Glutamatergic neuron (in vitro differentiated cells): Measurements from ENCODE around the gene TNPO1. TPM values are rescaled to one million over a fixed set of nuclear protein-coding genes. Genes with fewer than 3 reads are reported as not detected.

Experiments
- DNase-seq: peaks from one replicate; pipeline ENCODE4 v3.0.0; 2022
- H3K27ac Mint-ChIP-seq: one replicate; pipeline ENCODE4 v1.8.0; 2020; ENCODE audit warnings: mild to moderate bottlenecking, mixed read lengths, inconsistent platforms; ENCODE audit not compliant: unreplicated experiment
- H3K27me3 Mint-ChIP-seq: one replicate; pipeline ENCODE4 v1.8.0; 2020; ENCODE audit warnings: mild to moderate bottlenecking, moderate library complexity, mixed read lengths, inconsistent platforms; ENCODE audit not compliant: unreplicated experiment
- H3K36me3 Mint-ChIP-seq: one replicate; pipeline ENCODE4 v1.8.0; 2020; ENCODE audit warnings: mild to moderate bottlenecking, mixed read lengths, inconsistent platforms; ENCODE audit not compliant: unreplicated experiment
- H3K4me1 Mint-ChIP-seq: one replicate; pipeline ENCODE4 v1.8.0; 2020; ENCODE audit warnings: mild to moderate bottlenecking, low read depth, mixed read lengths, inconsistent platforms; ENCODE audit not compliant: unreplicated experiment
- H3K4me3 Mint-ChIP-seq: one replicate; pipeline ENCODE4 v1.8.0; 2020; ENCODE audit warnings: mild to moderate bottlenecking, mixed read lengths, inconsistent platforms; ENCODE audit not compliant: unreplicated experiment
- H3K9me3 Mint-ChIP-seq: one replicate; pipeline ENCODE4 v1.8.0; 2020; ENCODE audit warnings: mild to moderate bottlenecking, moderate library complexity, mixed read lengths, inconsistent platforms; ENCODE audit not compliant: unreplicated experiment
- CTCF ChIP-seq: fragments of 200-600 bp; sonication (generic); IDR thresholded peaks from one replicate; pipeline ENCODE4 v1.5.0; 2021; ENCODE audit not compliant: partially characterized antibody, unreplicated experiment
- total RNA-seq: library from RNA; stranded (reverse); fragmentation: NEBNext Ultra II Directional; extraction: Animal tissue kit (Norgen Biotek cat#: 25700); gene quantifications from one replicate; pipeline ENCODE4 v1.2.1, GENCODE V29; 2021; ENCODE audit not compliant: unreplicated experiment

TNPO1 gene
- total RNA-seq, 1 donor from 2014 or later = 289 TPM

GRCh38 chr5:72871366-72872024, 55.0 kb downstream of the TNPO1 start:
- H3K9me3 Mint-ChIP-seq = no peaks in the 10 kb centered on the region
- TF ChIP-seq CTCF = no peak
- peaks cover 1% of the 10 kb centered on the region for H3K27me3 Mint-ChIP-seq
- H3K27ac Mint-ChIP-seq = no peak overlapping the region
- H3K4me1 Mint-ChIP-seq = no peaks in the 10 kb centered on the region
- DNase-seq = no peak
- no peak overlapping the region for H3K4me3 Mint-ChIP-seq
- H3K36me3 Mint-ChIP-seq = peaks cover 5% of the 10 kb centered on the region

DNA sequence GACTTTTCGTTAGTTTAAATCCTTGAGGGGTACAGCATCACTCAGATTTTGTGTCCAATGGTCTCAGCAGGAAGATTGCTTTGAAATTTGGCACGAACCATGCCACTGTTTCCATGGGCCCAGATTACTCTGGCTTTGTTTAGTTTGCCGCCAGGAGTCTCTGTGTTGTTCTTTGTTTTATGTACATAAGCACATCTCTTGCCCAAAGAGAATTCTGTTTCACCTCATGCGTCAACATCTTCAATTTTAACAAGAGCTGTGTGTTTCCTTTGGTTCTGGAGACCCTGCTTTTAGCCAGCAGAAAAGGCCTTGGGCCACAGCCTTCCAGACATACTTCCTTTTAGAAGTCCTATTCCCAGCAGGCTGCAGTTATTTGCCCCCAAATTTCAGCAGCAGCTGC, 62.4 kb downstream of the TNPO1 start:
- Mint-ChIP-seq H3K4me3 (no peak overlapping the region), H3K4me1 (no peaks in the 10 kb centered on the region), H3K27me3 (peaks cover 1% of the 10 kb centered on the region), H3K27ac (no peak overlapping the region), H3K36me3 (no peaks in the 10 kb centered on the region), H3K9me3 (no peaks in the 10 kb centered on the region)
- TF ChIP-seq CTCF = no peak
- DNase-seq = no peak

DNA sequence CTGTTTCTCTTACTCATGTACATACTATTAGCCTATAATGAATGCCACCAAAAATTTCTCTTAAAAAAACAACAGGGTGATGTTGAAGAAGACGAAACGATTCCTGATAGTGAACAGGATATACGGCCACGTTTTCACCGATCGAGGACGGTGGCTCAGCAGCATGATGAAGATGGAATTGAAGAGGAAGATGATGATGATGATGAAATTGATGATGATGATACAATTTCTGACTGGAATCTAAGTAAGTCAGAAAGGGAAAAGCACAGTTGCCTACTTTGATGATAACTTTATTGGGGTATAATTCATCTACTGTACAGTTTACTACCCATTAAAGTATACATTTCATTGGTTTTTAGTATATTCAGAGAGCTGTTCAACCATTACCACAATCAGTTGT, 66.5 kb downstream of the TNPO1 start:
- H3K27ac Mint-ChIP-seq = no peak overlapping the region
- no peaks in the 10 kb centered on the region for H3K27me3 Mint-ChIP-seq
- H3K9me3 Mint-ChIP-seq = peaks cover 2% of the 10 kb centered on the region
- no peak for TF ChIP-seq CTCF
- no peak for DNase-seq
- peaks cover 5% of the 10 kb centered on the region for H3K4me1 Mint-ChIP-seq
- H3K4me3 Mint-ChIP-seq = no peak overlapping the region
- H3K36me3 Mint-ChIP-seq = no peaks in the 10 kb centered on the region

DNA sequence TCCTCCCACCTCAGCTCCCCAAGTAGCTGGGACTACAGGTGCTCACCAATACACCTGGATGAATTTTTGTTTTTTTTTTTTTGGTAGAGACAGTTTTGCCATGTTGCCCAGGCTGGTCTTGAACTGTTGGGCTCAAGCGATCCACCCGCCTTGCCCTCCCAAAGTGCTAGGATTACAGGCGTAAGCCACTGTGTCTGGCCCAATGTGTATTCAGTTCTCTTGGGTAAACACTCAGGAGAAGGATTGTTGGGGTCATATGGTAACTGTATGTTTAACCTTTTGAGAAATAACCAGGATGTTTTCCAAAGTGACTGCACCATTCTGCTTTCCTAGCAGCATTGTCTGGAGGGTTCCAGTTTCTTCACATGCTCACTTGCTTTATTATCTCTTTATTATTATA, 67.4 kb downstream of the TNPO1 start:
- Mint-ChIP-seq H3K27ac (no peak overlapping the region), H3K9me3 (peaks cover 2% of the 10 kb centered on the region)

More for the DNA sequence above, 67.4 kb downstream of the TNPO1 start:
- no peak for DNase-seq
- no peaks in the 10 kb centered on the region for H3K27me3 Mint-ChIP-seq
- peaks cover 11% of the 10 kb centered on the region for H3K4me1 Mint-ChIP-seq
- TF ChIP-seq CTCF = no peak
- H3K4me3 Mint-ChIP-seq = no peak overlapping the region
- no peaks in the 10 kb centered on the region for H3K36me3 Mint-ChIP-seq
